Measurements from ENCODE around the gene SDR39U1.

GRCh38 chr14:24432259-24433131 is 10.1 kb downstream of the SDR39U1 start:
- TF ChIP-seq, protein P1, sequence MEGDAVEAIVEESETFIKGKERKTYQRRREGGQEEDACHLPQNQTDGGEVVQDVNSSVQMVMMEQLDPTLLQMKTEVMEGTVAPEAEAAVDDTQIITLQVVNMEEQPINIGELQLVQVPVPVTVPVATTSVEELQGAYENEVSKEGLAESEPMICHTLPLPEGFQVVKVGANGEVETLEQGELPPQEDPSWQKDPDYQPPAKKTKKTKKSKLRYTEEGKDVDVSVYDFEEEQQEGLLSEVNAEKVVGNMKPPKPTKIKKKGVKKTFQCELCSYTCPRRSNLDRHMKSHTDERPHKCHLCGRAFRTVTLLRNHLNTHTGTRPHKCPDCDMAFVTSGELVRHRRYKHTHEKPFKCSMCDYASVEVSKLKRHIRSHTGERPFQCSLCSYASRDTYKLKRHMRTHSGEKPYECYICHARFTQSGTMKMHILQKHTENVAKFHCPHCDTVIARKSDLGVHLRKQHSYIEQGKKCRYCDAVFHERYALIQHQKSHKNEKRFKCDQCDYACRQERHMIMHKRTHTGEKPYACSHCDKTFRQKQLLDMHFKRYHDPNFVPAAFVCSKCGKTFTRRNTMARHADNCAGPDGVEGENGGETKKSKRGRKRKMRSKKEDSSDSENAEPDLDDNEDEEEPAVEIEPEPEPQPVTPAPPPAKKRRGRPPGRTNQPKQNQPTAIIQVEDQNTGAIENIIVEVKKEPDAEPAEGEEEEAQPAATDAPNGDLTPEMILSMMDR (tag by site-specific recombination; IDR thresholded peaks at IDR 0.05), result no peak
- no peak for TF ChIP-seq ZNF843 (tag by site-specific recombination; IDR thresholded peaks at IDR 0.05)
- no peak for TF ChIP-seq REST (tag by site-specific recombination; IDR thresholded peaks at IDR 0.05)
- no peak for TF ChIP-seq ZNF311 (tag by site-specific recombination; IDR thresholded peaks at IDR 0.05; ENCODE audit: borderline replicate concordance)
- TF ChIP-seq ZBTB8A (tag by site-specific recombination; IDR thresholded peaks at IDR 0.05), result no peak
- no peak for TF ChIP-seq KLF9 (tag by site-specific recombination; IDR thresholded peaks at IDR 0.05; ENCODE audit: low read depth)
- TF ChIP-seq ZNF830 (tag by site-specific recombination; IDR thresholded peaks at IDR 0.05; ENCODE audit: low read depth), result no peak
- TF ChIP-seq, protein P2, sequence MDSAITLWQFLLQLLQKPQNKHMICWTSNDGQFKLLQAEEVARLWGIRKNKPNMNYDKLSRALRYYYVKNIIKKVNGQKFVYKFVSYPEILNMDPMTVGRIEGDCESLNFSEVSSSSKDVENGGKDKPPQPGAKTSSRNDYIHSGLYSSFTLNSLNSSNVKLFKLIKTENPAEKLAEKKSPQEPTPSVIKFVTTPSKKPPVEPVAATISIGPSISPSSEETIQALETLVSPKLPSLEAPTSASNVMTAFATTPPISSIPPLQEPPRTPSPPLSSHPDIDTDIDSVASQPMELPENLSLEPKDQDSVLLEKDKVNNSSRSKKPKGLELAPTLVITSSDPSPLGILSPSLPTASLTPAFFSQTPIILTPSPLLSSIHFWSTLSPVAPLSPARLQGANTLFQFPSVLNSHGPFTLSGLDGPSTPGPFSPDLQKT (IDR thresholded peaks at IDR 0.05; ENCODE audit: borderline replicate concordance, low read depth, low read length), result no peak
- TF ChIP-seq ZNF626 (tag by site-specific recombination; IDR thresholded peaks at IDR 0.05), result no peak
